H1 (cell line): ENCODE measurements around the gene ZNF366. TPM values are rescaled to one million over a fixed set of nuclear protein-coding genes. Genes with fewer than 3 reads are reported as not detected.

Experiments
- CTCF ChIA-PET: fragments of 300-600 bp; sonication (Branson Sonifier 250); formaldehyde crosslinking; loops from one replicate; lab custom pipeline; 2021; ENCODE audit not compliant: partially characterized antibody; lab: Charles Lee
- POLR2A ChIA-PET: fragments of 300-600 bp; sonication (Branson Sonifier 250); formaldehyde crosslinking; loops from one replicate; lab custom pipeline; 2021; ENCODE audit warnings: inconsistent platforms; ENCODE audit not compliant: partially characterized antibody; lab: Charles Lee
- DNase-seq, 2 experiments: peaks; one replicate each; pipeline versions ENCODE4 v3.0.0 to v3.0.0-alpha.2; 2010 to 2022; ENCODE audit warnings: low spot score in 2 of 2, low read depth in 1 of 2, mixed read lengths in 1 of 2
- FAIRE-seq: peaks from 2 replicates; lab custom pipeline; 2011; peaks lifted over from hg19 to GRCh38; lab: Jason Lieb, UNC
- H2AFZ ChIP-seq: 2 replicates; pipeline ENCODE4 v1.8.1; 2012; ENCODE audit warnings: low read length, inconsistent platforms
- H2AK5ac ChIP-seq: 2 replicates; pipeline ENCODE4 v1.6.1; 2013; ENCODE audit warnings: low read depth, low read length
- H2BK120ac ChIP-seq: replicated peaks from 2 replicates; pipeline ENCODE3; 2013; ENCODE audit warnings: low read depth, low read length, inconsistent platforms
- H2BK12ac ChIP-seq: 2 replicates; pipeline ENCODE4 v1.6.1; 2013; ENCODE audit warnings: low read depth, low read length
- H2BK15ac ChIP-seq: 2 replicates; pipeline ENCODE4 v1.6.1; 2013; ENCODE audit warnings: low read length
- H2BK20ac ChIP-seq: 2 replicates; pipeline ENCODE4 v1.6.1; 2013; ENCODE audit warnings: low read length
- H2BK5ac ChIP-seq: 2 replicates; pipeline ENCODE4 v1.6.1; 2013; ENCODE audit warnings: low read depth, low read length
- H3K14ac ChIP-seq: 2 replicates; pipeline ENCODE4 v1.6.1; 2013; ENCODE audit warnings: inconsistent platforms; ENCODE audit not compliant: insufficient read length
- H3K18ac ChIP-seq: 2 replicates; pipeline ENCODE4 v1.6.1; 2013; ENCODE audit warnings: low read length; ENCODE audit errors: extremely low read depth
- H3K23ac ChIP-seq: 2 replicates; pipeline ENCODE4 v1.6.1; 2013; ENCODE audit warnings: inconsistent platforms; ENCODE audit not compliant: insufficient read length
- H3K23me2 ChIP-seq: 2 replicates; pipeline ENCODE4 v1.6.1; 2013; ENCODE audit warnings: low read depth, low read length
- H3K27ac ChIP-seq: 2 replicates; pipeline ENCODE4 v1.6.1; 2011; ENCODE audit warnings: low read depth, low read length, inconsistent platforms
- H3K27me3 ChIP-seq, 4 experiments: replicated peaks in 1 of 4; 1 replicate in 1 of 4; 2 replicates in 3 of 4; pipeline versions ENCODE4 v1.6.1 to v1.8.1; 2011 to 2013; ENCODE audit warnings: low read length in 3 of 4, mild to moderate bottlenecking in 3 of 4, inconsistent platforms in 2 of 4, mixed read lengths in 2 of 4, moderate library complexity in 1 of 4; ENCODE audit not compliant: control insufficient read depth in 3 of 4, insufficient read depth in 3 of 4; ENCODE audit errors: extremely low read depth in 1 of 4
- H3K36me3 ChIP-seq, 4 experiments: 2 replicates each; pipeline versions ENCODE4 v1.6.1 to v1.8.1; 2011 to 2013; ENCODE audit warnings: mild to moderate bottlenecking in 4 of 4, low read length in 3 of 4, moderate library complexity in 2 of 4, control low read depth in 1 of 4, inconsistent platforms in 1 of 4; ENCODE audit not compliant: insufficient read depth in 4 of 4, control insufficient read depth in 2 of 4
- H3K4ac ChIP-seq: replicated peaks from 2 replicates; pipeline ENCODE3; 2013; ENCODE audit warnings: low read length, low read depth, mixed read lengths, inconsistent platforms; ENCODE audit not compliant: insufficient read length
- H3K4me1 ChIP-seq, 4 experiments: replicated peaks in 1 of 4; 1 replicate in 1 of 4; 2 replicates in 3 of 4; pipeline versions ENCODE4 v1.6.1 to v1.8.1; 2011 to 2013; ENCODE audit warnings: low read length in 3 of 4, inconsistent platforms in 2 of 4, mixed read lengths in 1 of 4; ENCODE audit not compliant: insufficient read depth in 4 of 4, control insufficient read depth in 3 of 4
- H3K4me2 ChIP-seq, 2 experiments: 2 replicates each; pipeline versions ENCODE4 v1.6.1 to v1.8.1; 2011 to 2013; ENCODE audit warnings: low read depth in 2 of 2, low read length in 2 of 2, control low read depth in 1 of 2, inconsistent platforms in 1 of 2, mild to moderate bottlenecking in 1 of 2; ENCODE audit not compliant: insufficient read depth in 1 of 2
- H3K4me3 ChIP-seq, 4 experiments: fragments of 200-600, 300-600 bp in 1 of 4; sonication (generic), shearing (Covaris generic), sonication (Bioruptor Twin) in 1 of 4; 2 replicates each; pipeline versions ENCODE4 v1.5.1 to v1.8.1; 2011 to 2016; ENCODE audit warnings: low read length in 4 of 4, low read depth in 3 of 4, control low read depth in 2 of 4, inconsistent platforms in 2 of 4, mild to moderate bottlenecking in 2 of 4, mixed read lengths in 1 of 4, moderate library complexity in 1 of 4; ENCODE audit not compliant: insufficient read depth in 2 of 4; ENCODE audit errors: extremely low read depth in 1 of 4
- H3K56ac ChIP-seq: replicated peaks from 2 replicates; pipeline ENCODE3; 2013; ENCODE audit warnings: low read depth, mild to moderate bottlenecking, mixed read lengths, low read length, inconsistent platforms; ENCODE audit not compliant: insufficient read length
- H3K79me1 ChIP-seq: 2 replicates; pipeline ENCODE4 v1.6.1; 2013; ENCODE audit warnings: low read depth, low read length, control low read depth
- H3K79me2 ChIP-seq, 2 experiments: 2 replicates each; pipeline versions ENCODE4 v1.6.1 to v1.8.1; 2012 to 2013; ENCODE audit warnings: low read length in 2 of 2, mild to moderate bottlenecking in 2 of 2, inconsistent platforms in 1 of 2; ENCODE audit not compliant: insufficient read depth in 2 of 2, control insufficient read depth in 1 of 2
- H3K9ac ChIP-seq, 4 experiments: replicated peaks in 1 of 4; 1 replicate in 1 of 4; 2 replicates in 3 of 4; pipeline versions ENCODE4 v1.6.1 to v1.8.1; 2011 to 2013; ENCODE audit warnings: low read depth in 3 of 4, low read length in 3 of 4, control low read depth in 2 of 4, mild to moderate bottlenecking in 2 of 4, moderate library complexity in 2 of 4, inconsistent platforms in 1 of 4; ENCODE audit errors: extremely low read depth in 1 of 4
- H3K9me3 ChIP-seq, 2 experiments: 2 replicates each; pipeline versions ENCODE4 v1.6.1 to v1.8.1; 2012 to 2013; ENCODE audit warnings: mild to moderate bottlenecking in 2 of 2, moderate library complexity in 2 of 2, control low read depth in 1 of 2, inconsistent platforms in 1 of 2, low read depth in 1 of 2, low read length in 1 of 2, mixed read lengths in 1 of 2; ENCODE audit not compliant: insufficient read depth in 2 of 2
- H4K20me1 ChIP-seq, 2 experiments: replicated peaks in 1 of 2; 2 replicates each; pipeline versions ENCODE3 to v1.8.1; 2011 to 2013; ENCODE audit warnings: inconsistent platforms in 2 of 2, low read length in 2 of 2, mild to moderate bottlenecking in 1 of 2; ENCODE audit not compliant: insufficient read depth in 2 of 2, control insufficient read depth in 1 of 2
- H4K5ac ChIP-seq: 2 replicates; pipeline ENCODE4 v1.6.1; 2013; ENCODE audit warnings: low read length, low read depth, mixed read lengths, inconsistent platforms; ENCODE audit not compliant: insufficient read length
- H4K8ac ChIP-seq: 2 replicates; pipeline ENCODE4 v1.8.0; 2013; ENCODE audit warnings: mild to moderate bottlenecking, moderate library complexity, low read length, inconsistent platforms; ENCODE audit not compliant: insufficient read depth; ENCODE audit errors: extremely low read depth
- H4K91ac ChIP-seq: replicated peaks from 2 replicates; pipeline ENCODE3; 2013; ENCODE audit warnings: low read length, mixed read lengths, inconsistent platforms; ENCODE audit not compliant: insufficient read length
- ASH2L ChIP-seq: fragments of 200-600, 300-600 bp; sonication (generic); IDR thresholded peaks from one replicate; pipeline ENCODE4 v1.7.1; 2017; ENCODE audit warnings: low read length
- CHD2 ChIP-seq: IDR thresholded peaks from 2 replicates; pipeline ENCODE4 v1.6.1; 2012; ENCODE audit warnings: low read length, improper control_type of control experiment
- CTCF ChIP-seq, 3 experiments: IDR thresholded peaks; 1 replicate in 2 of 3; 2 replicates in 1 of 3; pipeline versions ENCODE4 v1.5.1 to v1.6.1; 2011; ENCODE audit warnings: low read length in 3 of 3, mild to moderate bottlenecking in 3 of 3, inconsistent platforms in 2 of 3, low read depth in 1 of 3, moderate library complexity in 1 of 3; ENCODE audit not compliant: insufficient read depth in 1 of 3; ENCODE audit errors: control extremely low read depth in 1 of 3
- SP1 ChIP-seq: IDR thresholded peaks from 2 replicates; pipeline ENCODE4 v1.6.1; 2011; ENCODE audit warnings: low read depth, low read length
- WGBS, 2 experiments: shearing (Covaris generic) in 1 of 2; methylation state at CpG; one replicate each; pipeline versions ENCODE4 v1.1.6 to v1.1.7; 2013 to 2015; ENCODE audit warnings: low lambda C conversion rate in 2 of 2, mixed read lengths in 2 of 2, inconsistent platforms in 1 of 2, low coverage in 1 of 2, missing lambda C conversion rate in 1 of 2; ENCODE audit not compliant: insufficient replicate concordance in 2 of 2, insufficient coverage in 1 of 2, insufficient read length in 1 of 2; ENCODE audit errors: extremely low coverage in 1 of 2, missing lambda C conversion rate in 1 of 2; 5-methylcytosine and 5-hydroxymethylcytosine counted together
- polyA plus RNA-seq, 7 experiments: library from polyadenylated mRNA; depleted of rRNA in 3 of 7; stranded (reverse) in 5 of 7; unstranded in 2 of 7; fragments of >200 nt in 5 of 7; fragments of 200-250 nt in 2 of 7; gene quantifications; 1 replicate in 5 of 7; 2 replicates in 1 of 7; 4 replicates in 1 of 7; pipeline versions ENCODE4 v1.2.1 to v1.2.3, GENCODE V29; 2011 to 2013; ENCODE audit warnings: missing spikeins in 2 of 7, mixed read lengths in 2 of 7
- total RNA-seq: library from RNA; stranded (reverse); fragmentation: NEBNext Ultra II Directional; extraction: Animal tissue kit (Norgen Biotek cat#: 25700); gene quantifications from 2 replicates; pipeline ENCODE4 v1.2.1, GENCODE V29; 2021

ZNF366 gene
- total and polyA plus RNA-seq, 2 of the 8 experiments (the other 6 are each of a cell fraction or from before 2014, with no cell fraction given): not detected

DNA sequence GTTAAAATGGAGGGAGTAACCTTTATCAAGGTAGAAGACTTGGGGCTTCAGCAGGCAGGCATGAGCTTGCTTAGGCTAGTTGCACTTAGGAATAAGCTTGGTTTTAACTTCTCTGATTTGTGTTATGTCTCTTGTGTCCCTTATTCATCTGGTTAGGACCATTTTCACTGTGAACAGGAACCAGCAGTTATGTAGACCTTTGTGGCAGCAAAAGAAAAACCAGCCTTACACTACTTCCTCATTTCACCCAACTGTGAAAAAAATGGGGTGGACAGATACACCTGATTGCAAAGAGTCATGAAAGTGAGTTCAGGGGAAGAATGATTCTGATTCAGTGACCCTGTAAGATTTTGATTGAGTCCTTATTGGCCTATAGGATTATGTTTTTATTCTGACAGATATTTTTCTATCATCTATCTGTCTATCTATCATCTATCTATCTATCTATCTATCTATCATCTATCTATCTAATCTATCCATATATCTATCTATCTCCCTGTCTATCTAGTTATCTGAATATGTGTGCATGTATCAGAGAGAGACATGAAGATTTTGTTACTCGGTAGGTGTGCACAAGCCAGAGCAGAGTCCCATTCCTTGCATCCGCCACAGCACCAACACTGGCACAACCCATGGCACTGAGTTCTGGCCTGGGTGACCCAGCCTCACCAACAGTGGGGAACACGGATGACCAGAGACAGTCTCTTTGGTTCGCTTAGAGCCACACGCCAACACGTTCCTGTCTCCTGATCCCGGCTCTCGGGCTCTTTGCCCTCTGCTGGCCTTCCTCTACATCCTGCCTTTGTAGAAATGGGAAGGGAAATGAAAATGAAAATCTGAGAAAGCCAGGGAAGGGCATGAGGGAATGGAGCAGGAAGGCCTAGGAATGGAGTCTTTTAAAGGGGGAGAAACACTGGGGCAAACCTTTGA, 1.3 kb upstream of the ZNF366 start:
- Histone ChIP-seq H3K79me1 (no peaks in the 10 kb centered on the region), H2BK12ac (no peak overlapping the region), H3K23ac (no peak overlapping the region), H3K4ac (no peak overlapping the region), H3K56ac (no peak overlapping the region), H3K23me2 (no peaks in the 10 kb centered on the region), H3K4me1 (peaks cover 0 to 7% (median 4%) of the 10 kb centered on the region in 4 experiments; a peak in 3 of 7 replicates), H3K9ac (no peak overlapping the region), H3K36me3 (no peaks in the 10 kb centered on the region), H4K20me1 (no peaks in the 10 kb centered on the region), H2BK20ac (no peak overlapping the region; the same call in 1 of the 2 replicates), H2BK5ac (no peak overlapping the region), H4K91ac (no peak overlapping the region), H3K14ac (no peak overlapping the region), H4K8ac (no peak overlapping the region), H3K27ac (no peak overlapping the region), H2BK15ac (no peak overlapping the region), H2BK120ac (no peak overlapping the region), H3K79me2 (no peaks in the 10 kb centered on the region), H3K4me2 (no peak overlapping the region), H3K9me3 (no peaks in the 10 kb centered on the region), H3K4me3 (no peak overlapping the region), H3K18ac (no peak overlapping the region), H3K27me3 (no peaks in the 10 kb centered on the region), H4K5ac (no peak overlapping the region), H2AFZ (peak overlapping the region; percentile 38; the same call in 1 of the 2 replicates), H2AK5ac (no peak overlapping the region)
- 92% methylated on average over 8 of the region's 8 CpGs; no CpG with 5 or more reads in 1 of the 2 experiments for WGBS, 2 experiments
- ChIA-PET CTCF (no interaction called here), POLR2A (no interaction called here)
- FAIRE-seq (no peak), DNase-seq (no peak)
- no peak for TF ChIP-seq CHD2
- 0 out of 4 replicates have a peak, but pooled peaks of 1 of the 3 experiments have one; percentile 12 for TF ChIP-seq CTCF (IDR thresholded peaks at IDR 0.05; ENCODE audit: control extremely low read depth in 1 of 3, insufficient read depth in 1 of 3, low read depth in 1 of 3, low read length in 3 of 3)
- TF ChIP-seq SP1: no peak
- no peak for TF ChIP-seq ASH2L
